RWPE2 (cell line): Measurements from ENCODE around the gene CCDC6.
A peak's percentile ranks its signal among the peaks of the same experiment; 100 is the strongest.

Experiments
- ATAC-seq: fragments of 200-7000 bp; cut with Tn5 transposase; 3 replicates; pipeline ENCODE4 v1.9.1; 2021; ENCODE audit warnings: low read depth
- DNase-seq: peaks from one replicate; pipeline ENCODE4 v3.0.0-alpha.2; 2020; ENCODE audit warnings: low spot score
- H3K27ac ChIP-seq: fragments of 450-650 bp; 2 replicates; pipeline ENCODE4 v1.5.1; 2017; ENCODE audit warnings: mild to moderate bottlenecking; ENCODE audit not compliant: poor library complexity, severe bottlenecking
- H3K27me3 ChIP-seq: fragments of 250-450 bp; sonication (Bioruptor Pico); 2 replicates; pipeline ENCODE4 v1.5.1; 2021; ENCODE audit warnings: mild to moderate bottlenecking, moderate library complexity; ENCODE audit not compliant: insufficient read depth, poor library complexity, severe bottlenecking
- H3K36me3 ChIP-seq: fragments of 250-450 bp; sonication (Bioruptor Pico); 2 replicates; pipeline ENCODE4 v1.5.1; 2020; ENCODE audit warnings: low read depth, mild to moderate bottlenecking, moderate library complexity
- H3K4me1 ChIP-seq: fragments of 250-450 bp; sonication (Bioruptor Pico); 2 replicates; pipeline ENCODE4 v1.5.1; 2021; ENCODE audit warnings: mild to moderate bottlenecking, moderate library complexity; ENCODE audit not compliant: insufficient read depth, poor library complexity, severe bottlenecking
- H3K4me3 ChIP-seq: fragments of 250-450 bp; sonication (Bioruptor Pico); 2 replicates; pipeline ENCODE4 v1.5.1; 2021; ENCODE audit warnings: mild to moderate bottlenecking, moderate library complexity; ENCODE audit not compliant: severe bottlenecking
- H3K9me3 ChIP-seq: fragments of 250-450 bp; sonication (Bioruptor Pico); 2 replicates; pipeline ENCODE4 v1.5.1; 2021; ENCODE audit warnings: mild to moderate bottlenecking, moderate library complexity; ENCODE audit not compliant: severe bottlenecking
- CTCF ChIP-seq: fragments of 450-650 bp; IDR thresholded peaks from one replicate; pipeline ENCODE4 v1.5.1; 2017; ENCODE audit warnings: mild to moderate bottlenecking, moderate library complexity; ENCODE audit not compliant: poor library complexity, severe bottlenecking

Gene CCDC6

GRCh38 chr10:59867590-59867989, 38.8 kb downstream of the CCDC6 start:
- H3K36me3 ChIP-seq, result peaks cover 3% of the 10 kb centered on the region; the same call in 1 of the 2 replicates
- TF ChIP-seq CTCF, result no peak
- no peak overlapping the region for H3K27ac ChIP-seq
- H3K27me3 ChIP-seq, result no peaks in the 10 kb centered on the region
- H3K4me3 ChIP-seq, result no peak overlapping the region
- peaks cover 14% of the 10 kb centered on the region for H3K4me1 ChIP-seq
- H3K9me3 ChIP-seq, result no peaks in the 10 kb centered on the region
- ATAC-seq (no peak), DNase-seq (no peak)

GRCh38 chr10:59865101-59865500, 41.3 kb downstream of the CCDC6 start:
- H3K9me3 ChIP-seq, result no peaks in the 10 kb centered on the region
- peak overlapping the region; percentile 30 for H3K27ac ChIP-seq
- TF ChIP-seq CTCF, result peak; percentile 66
- no peaks in the 10 kb centered on the region for H3K27me3 ChIP-seq
- no peak overlapping the region for H3K4me3 ChIP-seq
- H3K4me1 ChIP-seq, result peaks cover 14% of the 10 kb centered on the region
- peak; percentile 98 for ATAC-seq
- peaks cover 6% of the 10 kb centered on the region; the same call in 1 of the 2 replicates for H3K36me3 ChIP-seq
- DNase-seq, result peak; percentile 75

- Histone ChIP-seq H3K27me3 (no peaks in the 10 kb centered on the region), H3K27ac (peak overlapping the region; percentile 30), H3K9me3 (no peaks in the 10 kb centered on the region), H3K36me3 (peaks cover 6% of the 10 kb centered on the region; the same call in 1 of the 2 replicates), H3K4me3 (no peak overlapping the region), H3K4me1 (peaks cover 14% of the 10 kb centered on the region)
- ATAC-seq (no peak), DNase-seq (no peak)
- TF ChIP-seq CTCF, result no peak
These were observed 42.0 kb downstream of the CCDC6 start for GRCh38 chr10:59864141-59864962.

- Histone ChIP-seq H3K9me3 (no peaks in the 10 kb centered on the region), H3K4me1 (peaks cover 4% of the 10 kb centered on the region), H3K36me3 (peaks cover 6% of the 10 kb centered on the region; the same call in 1 of the 2 replicates), H3K4me3 (no peak overlapping the region), H3K27me3 (no peaks in the 10 kb centered on the region), H3K27ac (no peak overlapping the region)
- ATAC-seq (no peak), DNase-seq (no peak)
- TF ChIP-seq CTCF, result no peak
These were observed 46.8 kb downstream of the CCDC6 start for GRCh38 chr10:59859570-59859969.

- Histone ChIP-seq H3K27me3 (no peaks in the 10 kb centered on the region), H3K4me1 (no peaks in the 10 kb centered on the region), H3K9me3 (no peaks in the 10 kb centered on the region), H3K4me3 (no peak overlapping the region), H3K27ac (no peak overlapping the region), H3K36me3 (peaks cover 4% of the 10 kb centered on the region; the same call in 1 of the 2 replicates)
- no peak for ATAC-seq
- no peak for DNase-seq
- TF ChIP-seq CTCF, result no peak
These were observed 48.4 kb downstream of the CCDC6 start for GRCh38 chr10:59857921-59858320.
